ENCODE results near the gene RAB10.

GRCh38 chr2:26016012-26016705 is 17.7 kb upstream of the RAB10 start:
- no peak for TF ChIP-seq CTCF (IDR thresholded peaks at IDR 0.05)
- no peak for TF ChIP-seq ZFX (IDR thresholded peaks at IDR 0.05; ENCODE audit: borderline replicate concordance)
